GM12872 (cell line): ENCODE measurements around the gene DBR1.

ENCODE experiments used
- TF ChIP-seq, protein P1 (sequence below): IDR thresholded peaks from 3 replicates; pipeline ENCODE4 v1.5.1; 2011; ENCODE audit warnings: low read depth, mild to moderate bottlenecking, low read length, moderate library complexity; ENCODE audit not compliant: insufficient read depth

DBR1 gene, protein sequence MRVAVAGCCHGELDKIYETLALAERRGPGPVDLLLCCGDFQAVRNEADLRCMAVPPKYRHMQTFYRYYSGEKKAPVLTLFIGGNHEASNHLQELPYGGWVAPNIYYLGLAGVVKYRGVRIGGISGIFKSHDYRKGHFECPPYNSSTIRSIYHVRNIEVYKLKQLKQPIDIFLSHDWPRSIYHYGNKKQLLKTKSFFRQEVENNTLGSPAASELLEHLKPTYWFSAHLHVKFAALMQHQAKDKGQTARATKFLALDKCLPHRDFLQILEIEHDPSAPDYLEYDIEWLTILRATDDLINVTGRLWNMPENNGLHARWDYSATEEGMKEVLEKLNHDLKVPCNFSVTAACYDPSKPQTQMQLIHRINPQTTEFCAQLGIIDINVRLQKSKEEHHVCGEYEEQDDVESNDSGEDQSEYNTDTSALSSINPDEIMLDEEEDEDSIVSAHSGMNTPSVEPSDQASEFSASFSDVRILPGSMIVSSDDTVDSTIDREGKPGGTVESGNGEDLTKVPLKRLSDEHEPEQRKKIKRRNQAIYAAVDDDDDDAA

DNA sequence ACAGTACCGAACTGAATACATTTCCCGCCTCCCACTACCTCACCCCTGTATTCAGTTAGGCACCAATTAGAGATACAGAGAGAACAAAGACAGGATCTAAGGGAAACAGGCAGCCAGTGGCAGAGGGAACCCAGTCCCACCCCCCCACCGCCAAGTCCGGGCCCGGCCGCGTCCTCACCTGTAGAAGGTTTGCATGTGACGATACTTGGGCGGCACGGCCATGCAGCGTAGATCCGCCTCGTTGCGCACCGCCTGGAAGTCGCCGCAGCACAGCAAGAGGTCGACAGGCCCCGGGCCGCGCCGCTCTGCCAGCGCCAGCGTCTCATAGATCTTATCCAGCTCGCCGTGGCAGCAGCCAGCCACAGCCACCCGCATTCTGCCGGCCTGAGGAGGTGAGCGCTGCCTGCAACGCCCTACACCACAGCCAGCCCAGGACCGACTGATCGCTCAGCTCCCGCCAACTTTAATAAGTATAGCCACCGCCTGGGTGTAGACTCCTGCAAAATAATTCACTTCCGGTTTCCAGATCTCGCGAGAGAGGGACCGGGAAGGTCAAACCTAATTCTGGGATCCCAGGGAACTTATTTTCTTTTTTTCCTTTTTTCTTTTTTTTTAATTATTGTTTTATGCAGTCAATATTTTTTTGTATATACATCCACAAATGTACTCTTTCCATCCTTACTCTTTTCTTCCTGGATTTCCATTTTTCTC lies at the start of gene DBR1:
DBR1 (minus strand) TSS at position 501 of the 711 bp plus-strand sequence; CDS start at position 375, 126 bp downstream.
- TF ChIP-seq, protein P1, sequence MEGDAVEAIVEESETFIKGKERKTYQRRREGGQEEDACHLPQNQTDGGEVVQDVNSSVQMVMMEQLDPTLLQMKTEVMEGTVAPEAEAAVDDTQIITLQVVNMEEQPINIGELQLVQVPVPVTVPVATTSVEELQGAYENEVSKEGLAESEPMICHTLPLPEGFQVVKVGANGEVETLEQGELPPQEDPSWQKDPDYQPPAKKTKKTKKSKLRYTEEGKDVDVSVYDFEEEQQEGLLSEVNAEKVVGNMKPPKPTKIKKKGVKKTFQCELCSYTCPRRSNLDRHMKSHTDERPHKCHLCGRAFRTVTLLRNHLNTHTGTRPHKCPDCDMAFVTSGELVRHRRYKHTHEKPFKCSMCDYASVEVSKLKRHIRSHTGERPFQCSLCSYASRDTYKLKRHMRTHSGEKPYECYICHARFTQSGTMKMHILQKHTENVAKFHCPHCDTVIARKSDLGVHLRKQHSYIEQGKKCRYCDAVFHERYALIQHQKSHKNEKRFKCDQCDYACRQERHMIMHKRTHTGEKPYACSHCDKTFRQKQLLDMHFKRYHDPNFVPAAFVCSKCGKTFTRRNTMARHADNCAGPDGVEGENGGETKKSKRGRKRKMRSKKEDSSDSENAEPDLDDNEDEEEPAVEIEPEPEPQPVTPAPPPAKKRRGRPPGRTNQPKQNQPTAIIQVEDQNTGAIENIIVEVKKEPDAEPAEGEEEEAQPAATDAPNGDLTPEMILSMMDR, result no peak

DNA sequence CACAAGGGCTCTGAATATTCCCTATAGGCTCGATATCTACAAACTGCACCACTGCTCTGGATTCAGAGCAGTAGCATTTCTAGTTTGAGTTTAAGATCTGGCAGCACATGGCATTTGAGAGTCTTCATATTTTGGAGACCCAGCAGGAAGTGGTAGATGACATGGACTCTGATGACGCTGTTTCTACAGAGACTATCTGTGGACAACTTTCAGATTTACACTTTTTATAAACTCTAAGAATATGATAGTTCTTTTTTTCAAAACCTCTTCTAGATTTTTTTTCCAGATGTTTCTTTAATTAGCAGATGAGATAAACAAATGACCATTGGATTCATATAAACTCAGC lies 48.2 kb upstream of the DBR1 start:
- TF ChIP-seq, protein P1, result no peak

DNA sequence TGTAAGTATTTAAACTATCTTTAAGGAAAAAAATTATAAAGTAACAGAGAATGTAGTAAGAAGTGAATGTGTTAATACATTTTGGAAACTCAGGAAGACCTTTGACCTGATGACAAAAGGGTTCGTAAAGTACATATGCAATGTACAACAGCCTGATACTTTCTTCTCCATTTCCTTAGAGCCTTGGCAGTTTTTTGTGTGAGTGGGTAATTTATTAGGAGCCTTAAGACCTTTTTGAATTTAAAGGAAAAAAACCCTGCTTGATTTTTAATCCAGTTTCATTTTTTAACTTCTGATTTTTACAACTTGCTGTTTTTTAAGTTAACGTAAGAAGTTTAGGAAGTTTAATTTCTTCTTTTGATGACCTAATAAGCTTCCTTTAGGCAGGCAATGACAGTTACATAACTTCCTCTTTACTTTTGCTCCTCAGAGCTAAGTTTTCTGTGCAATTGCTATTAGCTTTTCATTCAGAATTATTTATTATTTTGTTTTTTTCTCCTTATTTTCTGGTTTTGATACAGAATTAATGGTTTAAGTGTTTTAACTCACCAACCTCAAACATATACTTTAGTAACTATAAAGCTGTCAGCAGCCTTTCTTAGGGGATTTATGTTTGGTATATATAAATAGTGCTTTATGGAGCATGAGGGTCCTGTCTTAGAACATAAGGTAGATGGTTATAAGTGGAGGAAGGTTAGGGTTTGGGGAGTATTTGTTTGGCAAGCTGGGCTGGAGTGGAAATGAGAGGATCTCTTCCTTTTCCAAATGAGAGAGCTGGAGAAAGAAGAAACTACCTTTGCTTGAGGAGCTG lies 47.6 kb upstream of the DBR1 start:
- TF ChIP-seq, protein P1, result no peak

DNA sequence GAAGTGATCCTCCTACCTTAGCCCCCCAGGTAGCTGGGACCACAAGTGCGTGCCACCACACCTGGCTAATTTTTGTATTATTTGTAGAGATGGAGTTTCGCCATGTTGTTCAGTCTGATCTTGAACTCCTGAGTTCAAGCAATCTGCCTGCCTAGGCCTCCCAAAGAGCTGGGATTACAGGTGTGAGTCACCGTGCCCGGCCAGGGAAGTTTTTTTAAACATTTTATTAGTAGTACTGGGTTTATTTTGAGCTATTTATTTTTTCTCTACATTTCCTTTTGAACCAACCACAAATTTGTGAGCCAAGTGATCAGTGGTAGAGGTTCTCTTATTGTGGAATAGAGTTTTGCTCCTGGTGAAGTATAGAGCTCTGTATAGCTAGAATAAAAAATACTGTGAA lies 46.1 kb upstream of the DBR1 start:
- TF ChIP-seq, protein P1, result no peak

DNA sequence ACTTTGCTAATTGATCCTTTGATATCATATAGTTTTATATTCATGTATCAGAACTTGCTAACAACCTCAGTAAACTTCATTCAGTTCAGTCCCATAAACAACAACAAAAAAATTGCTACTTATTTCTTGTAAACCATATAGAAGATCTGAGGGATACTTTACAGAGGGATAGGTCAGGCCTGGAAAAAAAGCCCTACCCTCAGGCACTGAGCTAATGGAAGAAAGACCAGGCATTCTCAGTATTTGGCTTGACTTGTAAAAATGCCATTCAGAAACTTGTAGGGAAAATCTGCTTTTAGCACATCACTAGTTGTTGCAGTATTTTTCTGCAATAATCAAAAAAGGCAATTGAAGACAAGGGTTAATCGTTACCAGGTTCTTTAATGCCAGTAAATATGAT lies 45.5 kb upstream of the DBR1 start:
- TF ChIP-seq, protein P1, result no peak

DNA sequence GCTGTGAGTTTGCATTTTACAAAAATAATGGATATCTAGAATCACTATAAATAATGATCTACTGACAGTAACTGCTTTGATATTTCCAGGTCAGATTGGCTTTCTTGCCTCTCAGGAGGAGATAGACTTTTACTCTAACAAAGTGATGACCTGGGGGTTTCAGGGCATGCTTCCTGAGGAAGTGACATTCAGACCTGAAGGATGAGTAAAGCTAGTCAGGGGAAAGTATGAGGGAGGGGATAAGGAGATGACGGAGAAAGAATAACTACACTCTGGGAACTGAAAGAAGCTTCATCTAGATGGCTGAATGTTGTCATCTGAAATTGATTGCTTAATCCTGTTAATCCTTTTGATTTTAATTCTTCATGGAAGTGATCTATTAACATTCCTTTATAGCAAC lies 44.5 kb upstream of the DBR1 start:
- TF ChIP-seq, protein P1, result no peak
